ENCODE results near the gene VAC14. TPM values are rescaled to one million over a fixed set of nuclear protein-coding genes. Genes with fewer than 3 reads are reported as not detected.
A peak's percentile ranks its signal among the peaks of the same experiment; 100 is the strongest.

The VAC14 gene
- total and polyA plus RNA-seq, 4 donors = 19.8 to 25.0 (median 24.7) TPM

- H3K9me3 ChIP-seq (ENCODE audit: control insufficient read depth, low read length) = no peaks in the 10 kb centered on the region
- no peak overlapping the region for H3K27ac ChIP-seq (ENCODE audit: low read depth in 1 of 2, low read length in 2 of 2)
- no peak overlapping the region for H3K4me3 ChIP-seq (ENCODE audit: low read length in 2 of 2)
- no peaks in the 10 kb centered on the region for H3K4me1 ChIP-seq (ENCODE audit: control insufficient read depth in 1 of 2, insufficient read depth in 2 of 2, low read length in 2 of 2)
- ATAC-seq (ENCODE audit: low FRiP score) (no peak), DNase-seq (no peak)
- no peaks in the 10 kb centered on the region for H3K36me3 ChIP-seq (ENCODE audit: control insufficient read depth in 1 of 2, insufficient read depth in 2 of 2, low read length in 1 of 2)
- WGBS, 2 donors = 90 to 92% methylated on average over 2 of the region's 2 CpGs
- no peaks in the 10 kb centered on the region for H3K27me3 ChIP-seq (ENCODE audit: control insufficient read depth in 1 of 2, insufficient read depth in 2 of 2, low read length in 1 of 2)
- intact Hi-C loops (cut with DNase I) = loop anchor here in 1 of 2 donors (10.0 kb wide), 1 partner anchor 685 kb away; the partner anchor contains the start of gene CALB2
These were observed 130.8 kb downstream of the VAC14 start for GRCh38 chr16:70670175-70670574.

DNA sequence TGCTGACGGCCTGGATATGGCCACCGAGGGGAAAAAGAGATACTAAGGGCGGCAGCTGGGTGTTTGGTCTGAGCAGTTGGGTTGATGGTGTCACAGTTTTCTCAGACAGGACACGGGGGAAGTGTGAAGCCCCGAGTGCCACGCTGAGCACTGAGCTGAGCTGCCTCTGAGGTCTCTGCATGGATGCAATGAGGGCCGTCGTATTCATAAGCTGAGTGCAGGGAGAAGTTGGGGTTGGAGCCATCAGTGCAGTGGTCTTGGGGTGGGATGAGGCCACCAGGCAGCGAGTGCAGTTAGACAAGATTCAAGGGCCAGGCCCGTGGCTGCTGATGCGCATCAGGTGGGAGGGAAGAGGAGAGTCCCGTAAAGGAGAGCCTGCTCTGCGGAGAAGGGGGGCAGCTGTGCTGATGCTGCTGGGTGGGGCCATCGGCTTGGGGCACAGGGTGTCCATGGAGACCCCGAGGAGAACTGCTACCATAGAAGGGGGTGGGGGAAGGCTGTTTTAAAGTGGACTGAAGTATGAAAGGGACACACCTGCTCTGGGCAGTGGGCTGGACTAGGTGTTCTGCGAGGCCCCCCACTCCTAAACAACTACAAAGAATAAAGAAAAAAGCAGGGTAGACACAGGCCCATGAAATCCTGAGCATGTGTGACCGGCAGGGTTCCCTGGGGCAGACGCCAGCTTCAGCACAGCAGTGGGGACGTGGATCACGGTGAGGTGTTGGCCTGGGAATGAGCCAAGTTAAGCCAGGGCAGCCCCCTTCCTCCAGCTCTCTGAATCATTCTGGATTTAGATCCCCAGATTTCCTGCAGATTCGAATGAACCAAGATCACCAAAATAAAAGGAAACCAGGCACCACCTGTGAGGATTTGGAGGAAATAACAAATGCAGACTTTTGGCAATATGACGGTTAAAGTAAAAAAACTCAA, 134.9 kb downstream of the VAC14 start:
- Histone ChIP-seq H3K4me1 (ENCODE audit: control insufficient read depth in 1 of 2, insufficient read depth in 2 of 2, low read length in 2 of 2) (no peaks in the 10 kb centered on the region), H3K36me3 (ENCODE audit: control insufficient read depth in 1 of 2, insufficient read depth in 2 of 2, low read length in 1 of 2) (peaks cover 0 to 11% of the 10 kb centered on the region in 2 donors), H3K27me3 (ENCODE audit: control insufficient read depth in 1 of 2, insufficient read depth in 2 of 2, low read length in 1 of 2) (no peaks in the 10 kb centered on the region), H3K9me3 (ENCODE audit: control insufficient read depth, low read length) (no peaks in the 10 kb centered on the region), H3K27ac (ENCODE audit: low read depth in 1 of 2, low read length in 2 of 2) (no peak overlapping the region), H3K4me3 (ENCODE audit: low read length in 2 of 2) (no peak overlapping the region)
- intact Hi-C loops (cut with DNase I) = no loop called here
- DNase-seq = peak in 1 of 2 donors; percentile 65
- WGBS, 2 donors = 76 to 77% methylated on average over 22 of the region's 22 CpGs
- no peak for ATAC-seq (ENCODE audit: low FRiP score)

GRCh38 chr16:70665113-70665694, 135.8 kb downstream of the VAC14 start:
- WGBS, 2 donors = 82 to 83% methylated on average over 14 of the region's 14 CpGs
- no peak for ATAC-seq (ENCODE audit: low FRiP score)
- DNase-seq = peak in 1 of 2 donors; percentile 68
- intact Hi-C loops (cut with DNase I) = no loop called here
- no peak overlapping the region for H3K4me3 ChIP-seq (ENCODE audit: low read length in 2 of 2)
- no peaks in the 10 kb centered on the region for H3K4me1 ChIP-seq (ENCODE audit: control insufficient read depth in 1 of 2, insufficient read depth in 2 of 2, low read length in 2 of 2)
- no peaks in the 10 kb centered on the region for H3K27me3 ChIP-seq (ENCODE audit: control insufficient read depth in 1 of 2, insufficient read depth in 2 of 2, low read length in 1 of 2)
- peaks cover 0 to 11% of the 10 kb centered on the region in 2 donors for H3K36me3 ChIP-seq (ENCODE audit: control insufficient read depth in 1 of 2, insufficient read depth in 2 of 2, low read length in 1 of 2)
- H3K9me3 ChIP-seq (ENCODE audit: control insufficient read depth, low read length) = no peaks in the 10 kb centered on the region
- H3K27ac ChIP-seq (ENCODE audit: low read depth in 1 of 2, low read length in 2 of 2) = no peak overlapping the region

DNA sequence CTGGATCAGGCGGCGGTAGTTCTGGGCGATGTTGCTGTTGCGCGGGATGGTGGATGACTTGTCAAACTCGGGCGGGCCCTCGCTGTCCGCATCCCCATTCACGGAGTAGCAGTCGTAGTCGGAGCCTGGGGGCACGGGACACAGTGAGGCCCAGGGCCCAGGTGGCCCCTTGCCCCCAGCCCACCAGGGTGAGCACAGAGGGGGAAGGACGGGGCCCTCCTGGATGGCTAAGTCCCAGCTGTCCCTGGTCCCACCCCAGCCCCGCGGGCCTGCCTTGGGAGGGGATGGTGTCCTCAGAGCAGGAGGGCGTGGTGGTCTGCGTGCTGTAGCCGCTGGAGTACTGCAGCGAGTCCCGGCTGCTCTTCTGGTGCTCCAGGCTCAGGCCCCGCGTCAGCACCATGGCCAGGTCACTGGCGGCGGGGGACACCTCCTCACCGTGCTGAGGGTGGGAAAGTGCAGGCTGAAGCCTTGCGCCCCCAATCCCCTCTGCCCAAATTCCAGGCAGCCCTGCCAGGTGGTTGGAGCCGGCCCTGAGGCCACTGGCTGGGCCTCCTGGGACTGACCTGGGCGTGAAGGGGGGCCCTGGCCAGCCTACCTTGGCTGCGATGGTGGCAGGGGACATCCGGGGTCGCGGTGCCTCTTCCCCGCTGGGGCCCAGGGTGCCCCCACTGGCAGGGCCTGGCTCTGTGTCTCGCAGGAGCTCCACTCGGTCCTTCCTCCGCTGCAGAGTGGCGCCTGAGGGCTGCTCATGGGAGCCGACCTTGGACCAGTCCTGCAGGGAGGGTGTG, 136.4 kb downstream of the VAC14 start:
- ATAC-seq (ENCODE audit: low FRiP score) = no peak
- intact Hi-C loops (cut with DNase I) = no loop called here
- no peak overlapping the region for H3K27ac ChIP-seq (ENCODE audit: low read depth in 1 of 2, low read length in 2 of 2)

GRCh38 chr16:70663524-70664324, 137.2 kb downstream of the VAC14 start:
- WGBS, 2 donors = 88 to 91% methylated on average over 52 to 56 of the region's 56 CpGs
- no peak overlapping the region for H3K4me3 ChIP-seq (ENCODE audit: low read length in 2 of 2)
- intact Hi-C loops (cut with DNase I) = no loop called here
- H3K36me3 ChIP-seq (ENCODE audit: control insufficient read depth in 1 of 2, insufficient read depth in 2 of 2, low read length in 1 of 2) = peaks cover 0 to 11% of the 10 kb centered on the region in 2 donors
- no peaks in the 10 kb centered on the region for H3K27me3 ChIP-seq (ENCODE audit: control insufficient read depth in 1 of 2, insufficient read depth in 2 of 2, low read length in 1 of 2)
- H3K27ac ChIP-seq (ENCODE audit: low read depth in 1 of 2, low read length in 2 of 2) = no peak overlapping the region
- DNase-seq (peak in 1 of 2 donors; percentile 72), ATAC-seq (ENCODE audit: low FRiP score) (no peak)
- no peaks in the 10 kb centered on the region for H3K9me3 ChIP-seq (ENCODE audit: control insufficient read depth, low read length)
- H3K4me1 ChIP-seq (ENCODE audit: control insufficient read depth in 1 of 2, insufficient read depth in 2 of 2, low read length in 2 of 2) = no peaks in the 10 kb centered on the region

More for the DNA sequence above, 136.4 kb downstream of the VAC14 start:
- no peaks in the 10 kb centered on the region for H3K4me1 ChIP-seq (ENCODE audit: control insufficient read depth in 1 of 2, insufficient read depth in 2 of 2, low read length in 2 of 2)
- 82 to 85% methylated on average over 39 of the region's 39 CpGs for WGBS, 2 donors
- no peak overlapping the region for H3K4me3 ChIP-seq (ENCODE audit: low read length in 2 of 2)
- H3K27me3 ChIP-seq (ENCODE audit: control insufficient read depth in 1 of 2, insufficient read depth in 2 of 2, low read length in 1 of 2) = no peaks in the 10 kb centered on the region
- no peaks in the 10 kb centered on the region for H3K9me3 ChIP-seq (ENCODE audit: control insufficient read depth, low read length)
- H3K36me3 ChIP-seq (ENCODE audit: control insufficient read depth in 1 of 2, insufficient read depth in 2 of 2, low read length in 1 of 2) = peaks cover 0 to 11% of the 10 kb centered on the region in 2 donors
- peak in 1 of 2 donors; percentile 68 for DNase-seq

- Histone ChIP-seq H3K36me3 (ENCODE audit: control insufficient read depth in 1 of 2, insufficient read depth in 2 of 2, low read length in 1 of 2) (peaks cover 0 to 11% of the 10 kb centered on the region in 2 donors), H3K9me3 (ENCODE audit: control insufficient read depth, low read length) (no peaks in the 10 kb centered on the region), H3K4me1 (ENCODE audit: control insufficient read depth in 1 of 2, insufficient read depth in 2 of 2, low read length in 2 of 2) (no peaks in the 10 kb centered on the region), H3K4me3 (ENCODE audit: low read length in 2 of 2) (no peak overlapping the region), H3K27ac (ENCODE audit: low read depth in 1 of 2, low read length in 2 of 2) (no peak overlapping the region), H3K27me3 (ENCODE audit: control insufficient read depth in 1 of 2, insufficient read depth in 2 of 2, low read length in 1 of 2) (no peaks in the 10 kb centered on the region)
- intact Hi-C loops (cut with DNase I) = no loop called here
- 73 to 75% methylated on average over 13 of the region's 13 CpGs for WGBS, 2 donors
- DNase-seq = peak in 1 of 2 donors; percentile 61
- no peak for ATAC-seq (ENCODE audit: low FRiP score)
These were observed 137.9 kb downstream of the VAC14 start for GRCh38 chr16:70662991-70663523.

DNA sequence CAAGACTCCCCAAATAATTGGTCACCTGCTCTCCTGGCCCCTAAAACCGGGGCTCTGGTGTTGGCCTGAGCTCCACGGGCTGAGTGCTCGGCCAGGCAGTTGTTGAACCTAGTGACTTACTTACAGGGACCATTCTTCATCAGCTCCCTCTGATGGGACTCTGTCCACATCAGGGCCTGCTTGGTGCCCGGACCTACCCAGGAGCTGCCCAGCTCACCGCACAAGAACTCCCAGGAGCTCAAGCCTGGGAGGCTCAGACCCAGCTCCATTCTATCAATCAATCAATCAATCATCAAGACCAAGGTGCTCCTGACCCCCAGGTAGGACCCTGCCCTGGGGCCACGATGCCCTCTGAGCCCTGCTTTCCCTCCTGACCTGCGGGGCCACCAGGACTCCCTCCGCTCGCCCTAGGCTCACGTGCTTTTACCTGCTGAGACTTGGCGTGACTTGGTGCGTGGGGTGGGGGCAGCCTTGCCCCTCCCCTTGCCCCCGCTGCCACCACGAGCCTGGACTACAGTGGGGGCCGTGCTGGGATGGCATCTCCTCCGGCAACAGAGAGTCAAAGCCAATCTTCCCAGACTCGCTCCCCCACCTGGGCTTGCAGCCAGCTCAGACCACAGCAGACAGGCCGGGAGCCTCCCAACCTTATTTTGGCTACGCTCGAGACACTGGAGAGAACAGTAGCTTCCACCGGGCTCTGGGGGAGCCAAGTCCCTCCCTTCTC, 138.9 kb downstream of the VAC14 start:
- Histone ChIP-seq H3K4me1 (ENCODE audit: control insufficient read depth in 1 of 2, insufficient read depth in 2 of 2, low read length in 2 of 2) (no peaks in the 10 kb centered on the region), H3K9me3 (ENCODE audit: control insufficient read depth, low read length) (no peaks in the 10 kb centered on the region), H3K36me3 (ENCODE audit: control insufficient read depth in 1 of 2, insufficient read depth in 2 of 2, low read length in 1 of 2) (peaks cover 0 to 11% of the 10 kb centered on the region in 2 donors), H3K27ac (ENCODE audit: low read depth in 1 of 2, low read length in 2 of 2) (no peak overlapping the region), H3K27me3 (ENCODE audit: control insufficient read depth in 1 of 2, insufficient read depth in 2 of 2, low read length in 1 of 2) (no peaks in the 10 kb centered on the region), H3K4me3 (ENCODE audit: low read length in 2 of 2) (no peak overlapping the region)
- DNase-seq = peak; percentile 57 to 75
- 47 to 48% methylated on average over 21 of the region's 21 CpGs for WGBS, 2 donors
- ATAC-seq (ENCODE audit: low FRiP score) = no peak
- intact Hi-C loops (cut with DNase I) = no loop called here

All from aorta (tissue), 5 donors.